Measurements from ENCODE around the gene RAB40C. TPM values are rescaled to one million over a fixed set of nuclear protein-coding genes. Genes with fewer than 3 reads are reported as not detected.

The RAB40C gene, protein sequence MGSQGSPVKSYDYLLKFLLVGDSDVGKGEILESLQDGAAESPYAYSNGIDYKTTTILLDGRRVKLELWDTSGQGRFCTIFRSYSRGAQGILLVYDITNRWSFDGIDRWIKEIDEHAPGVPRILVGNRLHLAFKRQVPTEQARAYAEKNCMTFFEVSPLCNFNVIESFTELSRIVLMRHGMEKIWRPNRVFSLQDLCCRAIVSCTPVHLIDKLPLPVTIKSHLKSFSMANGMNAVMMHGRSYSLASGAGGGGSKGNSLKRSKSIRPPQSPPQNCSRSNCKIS
- total RNA-seq: 14.5 and 15.1 TPM in 2 replicates

DNA sequence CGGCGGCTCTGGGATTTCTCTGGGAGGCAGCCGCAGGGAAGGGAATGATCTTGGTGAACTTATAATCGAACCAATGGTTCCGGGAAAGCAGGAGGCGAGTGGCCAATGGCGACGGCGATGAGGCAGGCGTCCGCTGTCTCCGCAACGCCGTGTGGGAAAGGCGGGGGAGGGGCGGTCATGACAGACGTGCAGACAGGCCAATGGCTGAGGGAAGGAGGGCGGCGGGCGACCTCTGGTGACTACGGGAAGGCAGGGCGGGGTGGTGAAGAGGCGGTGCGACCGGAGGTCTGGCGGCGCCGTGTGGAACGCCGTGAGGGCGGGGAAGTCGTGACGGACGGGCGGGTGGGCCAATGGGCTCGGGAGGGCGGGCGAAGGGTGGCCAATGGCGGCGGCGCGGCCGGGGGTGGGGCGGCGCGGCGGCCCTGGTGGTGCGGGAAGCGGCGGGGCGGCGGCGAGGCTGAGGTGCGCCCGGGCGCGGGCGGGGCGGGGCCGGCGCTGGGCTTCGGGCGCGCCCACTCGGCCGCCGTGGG, at the start of gene RAB40C:
Gene RAB40C (plus strand): TSS at position 409 of the 530 bp plus-strand sequence. CDS start 226 bp downstream, outside the sequence.

DNA sequence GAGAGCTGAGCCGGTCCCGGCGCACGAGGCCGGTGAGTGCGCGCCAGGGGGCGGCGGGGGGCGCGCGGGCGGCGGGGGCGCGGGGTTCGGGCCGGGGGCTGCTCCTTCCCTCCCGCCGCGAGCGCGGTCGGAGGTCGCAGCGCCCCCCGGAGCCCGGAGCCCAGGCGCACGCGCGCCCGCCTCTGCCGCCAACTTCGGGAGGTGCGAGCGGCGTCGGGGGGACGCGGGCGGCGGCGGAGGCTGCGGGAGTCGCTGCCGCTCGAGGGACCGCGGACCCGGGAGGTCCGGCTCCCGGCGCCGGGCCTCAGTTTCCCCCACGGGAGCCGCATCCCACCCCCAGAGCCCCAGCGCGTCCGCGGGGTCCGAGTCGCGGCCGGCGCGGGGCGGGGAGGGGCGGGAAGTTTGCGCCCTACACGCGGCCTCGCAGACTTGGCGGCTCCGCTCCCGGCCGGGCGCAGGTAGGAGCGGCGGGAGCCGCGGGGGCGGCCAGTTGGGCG, 29.6 kb upstream of the RAB40C start, which contains the start of gene PRR35:
Gene PRR35 (plus strand): TSS at position 191 of the 497 bp plus-strand sequence. CDS start 2,901 bp downstream, outside the sequence.

DNA sequence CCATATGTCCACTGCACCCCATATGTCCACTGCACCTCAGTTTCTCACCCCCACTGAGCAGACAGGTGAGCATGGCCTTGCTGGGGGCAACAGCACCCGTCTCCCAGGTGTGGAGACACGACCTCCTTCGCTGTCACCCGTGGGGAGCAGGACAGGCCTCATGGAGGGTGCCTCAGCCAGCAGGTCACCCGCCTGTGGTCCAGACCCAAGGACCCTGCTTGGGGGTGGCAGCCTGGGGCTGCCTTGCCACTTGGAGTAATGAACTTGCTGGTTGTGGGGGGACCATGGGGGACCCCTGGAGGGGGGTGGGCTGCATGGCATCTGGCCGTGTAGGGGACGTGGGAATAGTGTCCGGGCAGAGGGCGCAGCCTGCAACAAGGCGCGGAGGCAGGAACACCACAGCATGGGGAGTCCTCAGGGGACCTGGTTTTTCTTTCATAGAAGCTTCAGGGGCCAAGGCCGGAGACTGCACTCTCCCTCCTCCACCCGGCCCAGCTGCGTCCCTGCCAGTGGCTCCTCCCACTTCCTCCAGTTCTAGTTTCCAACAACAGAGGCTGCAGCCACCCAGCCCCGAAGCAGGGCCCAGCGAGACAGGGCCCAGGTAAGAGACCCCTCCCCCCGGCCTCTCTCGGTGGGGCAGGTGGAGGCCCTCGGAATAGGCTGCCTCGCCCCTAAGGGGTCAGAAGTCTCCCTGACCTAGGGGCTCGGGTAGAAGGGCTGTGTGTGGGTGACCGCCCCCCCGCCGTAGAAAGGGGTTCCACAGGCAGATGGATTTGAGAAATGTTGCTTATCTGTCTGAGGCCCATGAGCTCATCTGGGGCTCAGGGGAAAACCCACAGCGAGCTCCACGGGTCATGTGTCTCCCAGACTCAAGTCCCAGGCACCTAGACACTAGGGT, 23.1 kb upstream of the RAB40C start, which contains the start of gene NHLRC4:
Gene NHLRC4 (plus strand): TSS at position 531 of the 898 bp plus-strand sequence. CDS start 1,043 bp downstream, outside the sequence.

DNA sequence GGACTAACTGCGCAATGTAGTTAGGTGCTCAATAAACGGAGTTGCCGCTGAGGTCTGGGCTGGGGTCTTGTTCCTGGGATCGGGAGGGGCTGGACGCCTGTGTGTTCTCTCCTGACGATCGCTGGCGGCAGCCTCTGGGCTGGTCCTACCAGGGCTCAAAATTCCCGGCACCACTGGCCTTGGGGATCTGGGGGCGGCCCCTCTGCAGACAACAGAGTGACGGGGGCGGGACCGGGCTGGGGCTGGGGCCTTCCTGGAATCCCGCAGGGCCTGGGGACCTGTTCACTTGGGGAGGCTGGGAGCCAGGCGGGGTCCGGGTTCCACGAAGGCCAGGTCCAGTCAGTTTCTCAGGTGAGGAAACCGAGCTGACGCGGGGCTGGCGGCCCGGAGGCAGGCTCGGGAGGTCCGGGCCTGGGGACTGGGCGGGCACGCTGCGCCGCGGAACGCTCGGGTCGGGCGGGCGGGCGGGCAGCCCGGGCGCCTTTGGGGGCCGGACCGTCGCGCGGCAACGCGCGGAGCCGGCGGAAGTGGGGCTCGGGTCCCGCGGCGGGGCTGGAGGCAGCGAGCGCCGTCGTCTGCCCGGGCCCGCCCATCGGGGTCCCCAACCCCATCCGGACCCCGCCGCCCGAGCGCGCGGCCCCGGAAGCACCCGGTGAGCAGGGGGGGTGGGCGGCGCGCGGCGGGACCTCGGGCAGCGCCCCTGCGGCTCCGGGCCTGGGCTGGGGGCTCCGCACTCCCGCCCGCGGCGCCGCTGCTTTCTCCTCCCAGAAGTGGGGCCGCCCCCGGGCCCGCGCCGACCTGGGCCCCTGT, 20.2 kb upstream of the RAB40C start, which contains the start of gene PIGQ:
Gene PIGQ (plus strand): TSS at position 524 of the 810 bp plus-strand sequence. CDS start 4,107 bp downstream, outside the sequence.

DNA sequence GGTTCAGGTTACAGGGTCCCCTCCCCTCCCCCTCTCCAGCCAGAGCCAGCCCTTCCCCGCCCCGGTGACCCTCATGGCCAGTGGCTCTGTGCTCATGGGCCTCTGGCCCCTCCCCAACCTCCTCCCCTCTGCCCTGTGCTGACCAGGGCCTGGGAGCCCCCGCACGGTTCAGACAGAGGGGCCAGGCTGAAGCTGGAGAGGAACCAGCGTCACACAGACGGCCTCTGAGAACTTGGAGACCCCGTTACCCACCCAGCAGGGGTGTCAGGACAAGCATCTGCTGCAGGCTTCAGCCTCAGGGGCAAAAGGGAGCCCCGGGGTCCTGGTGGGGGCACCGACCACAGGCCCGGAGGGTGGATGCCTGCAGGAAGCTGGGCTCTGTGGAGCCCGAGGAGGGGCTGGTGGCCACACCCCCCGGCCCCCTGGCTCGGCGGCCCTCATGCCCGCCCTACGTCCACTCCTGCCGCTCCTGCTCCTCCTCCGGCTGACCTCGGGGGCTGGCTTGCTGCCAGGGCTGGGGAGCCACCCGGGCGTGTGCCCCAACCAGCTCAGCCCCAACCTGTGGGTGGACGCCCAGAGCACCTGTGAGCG, 41.0 kb downstream of the RAB40C start, which contains the start of gene WFIKKN1:
Gene WFIKKN1 (plus strand): TSS at position 171 of the 591 bp plus-strand sequence. CDS start 269 bp downstream, at position 440.

DNA sequence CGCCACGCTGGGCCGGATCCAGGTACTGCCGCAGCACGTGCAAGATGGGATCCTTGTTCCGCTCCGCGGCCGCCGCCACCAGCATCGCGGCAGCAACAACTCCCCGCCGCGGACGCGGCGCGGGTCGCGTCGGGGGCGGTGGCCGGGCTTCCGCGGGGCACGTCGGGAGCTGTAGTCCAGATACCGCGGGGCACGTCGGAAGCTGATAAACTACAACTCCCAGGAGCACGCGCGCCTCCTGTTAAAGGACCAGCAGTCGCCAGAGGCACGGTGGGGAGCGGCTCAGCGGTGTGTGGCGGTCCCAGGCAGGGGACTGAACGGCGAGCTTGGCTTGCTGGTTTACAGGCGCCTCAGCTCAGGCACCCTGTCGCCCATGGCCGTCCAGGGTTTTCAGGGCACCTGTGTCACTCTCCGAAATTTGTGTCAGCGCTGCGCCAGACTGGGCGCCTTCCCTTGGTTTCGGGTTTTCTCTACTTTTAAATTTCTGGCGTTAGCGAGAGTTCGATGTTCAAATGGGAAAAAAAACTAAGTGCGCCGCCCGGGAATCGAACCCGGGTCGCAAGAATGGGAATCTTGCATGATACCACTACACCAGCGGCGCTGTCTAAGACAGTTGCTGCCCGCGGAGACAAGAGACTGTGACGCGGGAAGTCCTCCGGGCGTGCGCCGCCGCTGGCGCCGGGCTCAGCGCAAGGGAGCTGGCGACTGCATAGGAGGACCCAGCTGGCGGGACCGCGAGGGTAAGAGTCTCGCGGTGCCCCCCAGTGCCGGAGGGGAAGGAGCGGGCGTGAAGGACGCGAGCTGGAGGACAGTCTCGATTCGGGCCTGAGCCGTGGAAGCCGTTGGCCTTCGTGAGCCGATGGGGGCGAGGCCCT, 46.6 kb downstream of the RAB40C start, which contains the start of gene METTL26:
Gene METTL26 (minus strand): TSS at position 100 of the 875 bp plus-strand sequence. CDS start 15 bp downstream, at position 85.

DNA sequence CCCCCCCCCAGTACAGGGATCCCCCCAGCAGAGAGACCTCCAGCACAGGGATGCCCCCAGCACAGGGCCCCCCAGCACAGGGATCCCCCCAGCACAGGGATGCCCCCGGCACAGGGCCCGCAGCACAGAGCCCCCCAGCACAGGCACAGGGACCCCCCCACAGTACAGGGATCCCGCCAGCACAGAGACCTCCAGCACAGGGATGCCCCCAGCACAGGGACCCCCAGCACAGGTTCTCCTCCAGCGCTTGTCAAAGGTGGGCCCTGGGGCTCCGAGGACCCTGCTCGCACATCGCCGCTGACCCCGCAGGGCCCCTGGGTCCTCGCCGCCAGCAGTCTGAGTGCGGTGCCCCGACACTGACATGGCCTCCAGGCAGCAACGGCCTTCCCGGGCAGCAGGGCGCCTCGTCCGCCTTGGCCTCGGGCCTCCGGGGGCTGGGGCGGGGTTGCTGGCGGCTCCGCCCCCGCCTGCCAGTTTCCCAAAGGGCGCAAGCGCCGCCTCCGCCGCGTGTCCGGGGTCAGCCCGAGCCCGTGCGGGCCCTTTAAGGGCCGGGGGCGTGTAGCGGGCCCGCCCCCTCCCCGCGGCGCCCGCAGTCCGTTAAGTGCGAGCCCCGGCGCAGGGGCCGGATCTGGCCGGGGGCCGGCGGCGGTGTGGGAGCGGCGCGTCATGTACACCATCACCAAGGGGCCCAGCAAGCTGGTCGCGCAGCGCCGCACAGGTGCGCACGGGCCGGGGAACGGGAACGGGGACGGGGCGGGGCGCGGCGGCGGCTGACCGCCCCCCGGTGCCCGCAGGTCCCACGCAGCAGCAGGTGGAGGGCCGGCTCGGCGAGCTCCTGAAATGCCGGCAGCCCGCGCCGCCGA, 51.7 kb downstream of the RAB40C start, which contains the start of gene MCRIP2:
Gene MCRIP2 (plus strand): TSS at position 503 of the 863 bp plus-strand sequence. CDS start 164 bp downstream, at position 667.

DNA sequence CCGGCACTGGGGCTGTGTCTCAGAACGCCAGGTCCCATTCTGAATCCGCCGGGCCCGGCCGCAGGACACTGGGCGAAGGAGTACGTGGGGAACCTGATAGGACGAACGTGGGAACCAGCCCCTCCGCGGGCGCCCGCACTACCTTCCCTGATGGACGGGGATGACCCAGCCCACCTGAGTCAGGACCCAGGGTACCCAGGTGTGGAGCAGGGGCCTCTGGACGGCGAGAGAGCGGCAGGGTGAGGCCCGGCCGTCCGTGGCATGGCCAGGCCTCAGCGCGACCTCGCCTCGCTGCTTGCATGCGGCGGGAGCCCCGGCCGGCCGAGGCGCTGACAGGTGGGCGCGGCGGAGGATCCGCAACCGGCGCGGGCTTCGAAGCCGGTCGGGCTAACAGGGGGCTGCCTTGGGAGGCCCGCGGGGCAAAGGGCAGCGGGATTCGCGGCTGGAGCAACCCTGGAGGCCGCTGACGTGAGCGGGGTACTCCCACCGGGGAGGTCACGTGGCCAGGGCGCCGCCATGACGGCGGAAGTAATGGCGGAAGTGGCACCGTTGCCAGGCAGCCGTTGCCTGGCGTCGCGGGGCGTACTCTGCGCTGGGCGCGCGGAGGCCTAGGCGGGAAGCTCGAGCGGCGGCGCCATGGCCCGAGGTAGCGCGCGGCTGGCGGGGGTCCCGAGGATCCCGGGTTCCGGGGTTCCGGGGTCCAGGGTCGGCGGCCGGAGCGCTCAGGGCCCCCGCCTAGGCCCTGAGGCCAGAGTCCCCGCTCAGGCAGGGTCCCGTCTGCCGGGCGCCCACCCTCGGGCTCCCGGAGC, 59.1 kb downstream of the RAB40C start, which contains the start of gene WDR90:
Gene WDR90 (plus strand): TSS at position 585 of the 809 bp plus-strand sequence. CDS start 52 bp downstream, at position 637.

DNA sequence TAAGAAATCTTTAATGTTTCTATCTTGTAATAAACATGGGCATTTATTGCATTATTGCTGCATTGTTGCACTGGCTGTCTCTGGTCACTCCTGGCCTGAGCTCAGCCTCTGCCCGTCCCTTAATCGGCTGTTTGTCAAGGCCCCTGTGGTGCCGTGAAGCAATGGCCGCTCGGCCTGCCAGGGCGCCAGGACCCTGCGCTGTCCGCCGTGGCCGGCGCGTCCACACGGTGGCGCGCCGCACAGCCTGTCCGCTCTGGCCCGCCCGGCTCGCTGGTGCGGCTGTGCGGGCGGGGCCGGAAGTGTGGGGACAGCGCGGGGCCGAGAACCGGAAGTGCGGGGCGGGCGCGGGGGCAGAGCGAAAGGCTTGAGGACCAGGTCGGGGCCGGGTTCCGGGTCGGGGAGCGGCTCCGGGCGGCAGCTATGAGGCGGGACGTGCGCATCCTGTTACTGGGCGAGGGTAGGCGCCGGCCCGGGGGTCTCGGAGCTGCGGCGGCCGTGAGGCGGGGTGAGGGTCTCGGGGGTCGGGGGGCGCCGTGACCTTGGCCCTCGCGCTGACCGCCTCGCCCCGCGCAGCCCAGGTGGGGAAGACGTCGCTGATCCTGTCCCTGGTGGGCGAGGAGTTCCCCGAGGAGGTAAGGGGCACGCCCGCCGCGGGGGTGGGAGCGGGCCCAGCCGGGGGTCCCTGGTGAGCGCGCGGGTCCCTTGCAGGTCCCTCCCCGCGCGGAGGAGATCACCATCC, 78.1 kb downstream of the RAB40C start, which contains the start of gene RHOT2:
Gene RHOT2 (plus strand): TSS at position 353 of the 739 bp plus-strand sequence. CDS start 68 bp downstream, at position 421.

DNA sequence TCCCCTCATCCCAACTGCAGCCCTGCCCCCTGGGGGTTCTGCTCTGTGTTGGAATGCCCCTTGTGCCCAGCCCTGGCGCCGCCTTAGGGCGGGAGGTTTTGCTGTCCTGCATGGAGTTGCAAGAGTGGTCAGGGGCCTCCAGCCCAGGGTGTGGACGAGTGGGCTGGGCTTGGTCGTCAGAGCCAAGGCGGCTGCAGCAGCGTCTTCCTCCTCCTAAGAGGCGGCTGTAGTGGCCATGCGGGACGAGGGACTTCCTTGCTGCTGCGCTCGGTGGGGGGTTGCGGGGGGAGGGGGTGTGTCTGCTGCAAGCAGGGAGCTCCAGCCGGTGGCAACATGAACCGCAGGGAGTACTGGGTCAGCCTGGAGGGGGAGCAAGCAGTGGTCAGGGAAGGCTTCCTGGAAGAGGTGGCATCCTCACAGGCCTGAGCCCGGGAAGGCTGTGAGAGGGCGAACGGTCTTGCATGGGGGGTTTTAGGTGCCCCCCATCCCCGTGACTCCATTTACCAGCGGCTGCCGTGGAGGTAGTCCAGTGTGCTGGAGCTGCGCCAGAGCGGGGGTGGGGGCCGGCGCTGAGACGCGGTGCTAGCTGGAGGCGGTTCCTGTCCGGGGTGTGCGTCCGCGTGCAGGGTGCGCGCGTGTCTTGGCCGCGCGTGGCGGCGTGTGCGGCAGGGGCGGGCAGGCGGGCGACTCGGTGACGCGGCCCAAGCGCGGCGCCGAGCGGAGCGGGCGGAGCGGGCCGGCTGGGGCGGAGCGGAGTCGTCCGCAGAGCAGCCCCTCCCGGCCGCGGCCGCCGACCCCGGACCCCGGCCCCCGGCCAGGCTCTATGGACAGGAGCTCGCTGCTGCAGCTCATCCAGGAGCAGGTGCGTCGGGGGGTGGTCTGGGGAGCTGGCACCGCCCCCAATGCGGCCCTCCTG, 85.4 kb downstream of the RAB40C start, which contains the start of gene RHBDL1:
Gene RHBDL1 (plus strand): TSS at position 704 of the 916 bp plus-strand sequence. CDS start 120 bp downstream, at position 824.

Other genes starting within 250 kb of the RAB40C start
- 17.7 and 20.2 TPM in 2 replicates for gene AXIN1, start 237.3 kb upstream of the RAB40C start, total RNA-seq
- gene MRPL28, start 219.5 kb upstream of the RAB40C start, total RNA-seq: 179 and 184 TPM in 2 replicates
- gene PGAP6, start 208.1 kb upstream of the RAB40C start, total RNA-seq: 53.6 and 64.8 TPM in 2 replicates
- 174 and 184 TPM in 2 replicates for gene NME4, start 192.9 kb upstream of the RAB40C start, total RNA-seq
- gene DECR2, start 188.2 kb upstream of the RAB40C start, total RNA-seq: 12.3 and 14.3 TPM in 2 replicates
- 14.5 and 18.5 TPM in 2 replicates for gene RAB11FIP3, start 164.4 kb upstream of the RAB40C start, total RNA-seq
- gene CAPN15, start 62.4 kb upstream of the RAB40C start, total RNA-seq: 37.4 and 47.7 TPM in 2 replicates
- gene PRR35, start 29.7 kb upstream of the RAB40C start, total RNA-seq: not detected in 2 replicates
- gene NHLRC4, start 23.1 kb upstream of the RAB40C start, total RNA-seq: 2.2 and 13.1 TPM in 2 replicates
- gene PIGQ, start 20.1 kb upstream of the RAB40C start, total RNA-seq: 38.7 and 40.2 TPM in 2 replicates
- gene WFIKKN1, start 40.9 kb downstream of the RAB40C start, total RNA-seq: 0.13 and 2.6 TPM in 2 replicates
- 169 and 173 TPM in 2 replicates for gene METTL26, start 46.2 kb downstream of the RAB40C start, total RNA-seq
- gene MCRIP2, start 51.8 kb downstream of the RAB40C start, total RNA-seq: 10.8 and 20.2 TPM in 2 replicates
- gene WDR90, start 59.3 kb downstream of the RAB40C start, total RNA-seq: 7.1 and 19.2 TPM in 2 replicates
- 41.0 and 52.7 TPM in 2 replicates for gene RHOT2, start 78.1 kb downstream of the RAB40C start, total RNA-seq
- gene RHBDL1, start 85.6 kb downstream of the RAB40C start, total RNA-seq: 0.78 and 2.1 TPM in 2 replicates
- 93.3 and 150 TPM in 2 replicates for gene STUB1, start 90.3 kb downstream of the RAB40C start, total RNA-seq
- gene JMJD8, start 94.3 kb downstream of the RAB40C start, total RNA-seq: 65.6 and 101 TPM in 2 replicates
- gene WDR24, start 100.3 kb downstream of the RAB40C start, total RNA-seq: 9.4 and 21.4 TPM in 2 replicates
- 0.08 and 0.91 TPM in 2 replicates for gene FBXL16, start 115.7 kb downstream of the RAB40C start, total RNA-seq
- gene METRN, start 125.1 kb downstream of the RAB40C start, total RNA-seq: 34.3 and 76.0 TPM in 2 replicates
- gene ANTKMT, start 131.1 kb downstream of the RAB40C start, total RNA-seq: 41.8 TPM in 2 replicates
- 4.8 TPM in 1 of 2 replicates, not detected in the other for gene CCDC78, start 136.4 kb downstream of the RAB40C start, total RNA-seq
- 10.6 and 14.7 TPM in 2 replicates for gene HAGHL, start 137.0 kb downstream of the RAB40C start, total RNA-seq
- 24.6 and 26.3 TPM in 2 replicates for gene CIAO3, start 150.9 kb downstream of the RAB40C start, total RNA-seq
- 0.13 TPM in 1 of 2 replicates, not detected in the other for gene MSLN, start 170.7 kb downstream of the RAB40C start, total RNA-seq
- gene RPUSD1, start 198.3 kb downstream of the RAB40C start, total RNA-seq: 26.4 and 30.3 TPM in 2 replicates
- gene CHTF18, start 198.6 kb downstream of the RAB40C start, total RNA-seq: 5.9 and 18.2 TPM in 2 replicates
- not detected in 2 replicates for gene GNG13, start 210.7 kb downstream of the RAB40C start, total RNA-seq

Data from epithelial cell of alveolus of lung (primary cell).